GM12892 (cell line): ENCODE results near the gene ESYT1.

ENCODE experiments used
- POLR2A ChIP-seq: IDR thresholded peaks from 2 replicates; pipeline ENCODE4 v1.6.1; 2011; ENCODE audit warnings: low read depth, low read length, control low read depth
- POLR2AphosphoS5 ChIP-seq: IDR thresholded peaks from 2 replicates; pipeline ENCODE4 v1.6.1; 2011; ENCODE audit warnings: low read depth, low read length, control low read depth
- TAF1 ChIP-seq: IDR thresholded peaks from 2 replicates; pipeline ENCODE4 v1.6.1; 2011; ENCODE audit warnings: low read depth, mild to moderate bottlenecking, control low read depth, low read length, borderline replicate concordance

GRCh38 chr12:56143217-56143616 is 15.2 kb downstream of the ESYT1 start:
- TF ChIP-seq TAF1 (no peak), POLR2A (no peak), POLR2AphosphoS5 (no peak)
